HT1080 (cell line): ENCODE data around the gene ARID3C. TPM values are rescaled to one million over a fixed set of nuclear protein-coding genes. Genes with fewer than 3 reads are reported as not detected.
A peak's percentile ranks its signal among the peaks of the same experiment; 100 is the strongest.

Source experiments
- DNase-seq: peaks from one replicate; pipeline ENCODE4 v3.0.0-alpha.2; 2015; ENCODE audit warnings: low read depth
- total RNA-seq: library from RNA; depleted of rRNA; stranded (reverse); fragments of >200 nt; shearing (Covaris generic); gene quantifications from 2 replicates; pipeline ENCODE4 v1.2.3, GENCODE V29; 2014

Gene ARID3C
- total RNA-seq, 1 experiment from 2014 or later: not detected

GRCh38 chr9:34601937-34602573 is 26.8 kb downstream of the ARID3C start:
- DNase-seq: no peak

GRCh38 chr9:34600908-34601307 is 28.0 kb downstream of the ARID3C start:
- no peak for DNase-seq

GRCh38 chr9:34599546-34599945 is 29.3 kb downstream of the ARID3C start:
- no peak for DNase-seq

GRCh38 chr9:34594177-34594576 is 34.7 kb downstream of the ARID3C start:
- no peak for DNase-seq

GRCh38 chr9:34592895-34593601 is 35.8 kb downstream of the ARID3C start:
- DNase-seq: no peak

- DNase-seq: no peak
Observed at GRCh38 chr9:34591917-34592866, 36.7 kb downstream of the ARID3C start.

GRCh38 chr9:34591248-34591916 is 37.5 kb downstream of the ARID3C start:
- peak; percentile 69 for DNase-seq

GRCh38 chr9:34590381-34591247 is 38.3 kb downstream of the ARID3C start:
- no peak for DNase-seq

GRCh38 chr9:34589636-34590380 is 39.1 kb downstream of the ARID3C start, which contains the start of gene CNTFR:
Gene CNTFR (minus strand): TSS chr9:34589724. CDS start chr9:34568981, 20,743 bp downstream.
- no peak for DNase-seq

GRCh38 chr9:34588671-34589635 is 39.9 kb downstream of the ARID3C start:
- DNase-seq: no peak

- no peak for DNase-seq
Observed at GRCh38 chr9:34587271-34587670, 41.6 kb downstream of the ARID3C start.

- DNase-seq: no peak
Observed at GRCh38 chr9:34585946-34586669, 42.8 kb downstream of the ARID3C start.

- DNase-seq: no peak
Observed at GRCh38 chr9:34584970-34585369, 43.9 kb downstream of the ARID3C start.

GRCh38 chr9:34582787-34583186 is 46.1 kb downstream of the ARID3C start:
- DNase-seq: no peak

GRCh38 chr9:34581318-34581717 is 47.5 kb downstream of the ARID3C start:
- no peak for DNase-seq

GRCh38 chr9:34580358-34580757 is 48.5 kb downstream of the ARID3C start:
- no peak for DNase-seq

- no peak for DNase-seq
Observed at GRCh38 chr9:34579808-34580163, 49.1 kb downstream of the ARID3C start.
